Measurements from ENCODE around the gene CDH13. TPM values are rescaled to one million over a fixed set of nuclear protein-coding genes. Genes with fewer than 3 reads are reported as not detected.

Gene CDH13
- total and polyA plus RNA-seq, 10 of the 15 experiments (the other 5 are each of a cell fraction or from before 2014, with no cell fraction given): under 0.01 to 0.05 TPM; not detected in 8

DNA sequence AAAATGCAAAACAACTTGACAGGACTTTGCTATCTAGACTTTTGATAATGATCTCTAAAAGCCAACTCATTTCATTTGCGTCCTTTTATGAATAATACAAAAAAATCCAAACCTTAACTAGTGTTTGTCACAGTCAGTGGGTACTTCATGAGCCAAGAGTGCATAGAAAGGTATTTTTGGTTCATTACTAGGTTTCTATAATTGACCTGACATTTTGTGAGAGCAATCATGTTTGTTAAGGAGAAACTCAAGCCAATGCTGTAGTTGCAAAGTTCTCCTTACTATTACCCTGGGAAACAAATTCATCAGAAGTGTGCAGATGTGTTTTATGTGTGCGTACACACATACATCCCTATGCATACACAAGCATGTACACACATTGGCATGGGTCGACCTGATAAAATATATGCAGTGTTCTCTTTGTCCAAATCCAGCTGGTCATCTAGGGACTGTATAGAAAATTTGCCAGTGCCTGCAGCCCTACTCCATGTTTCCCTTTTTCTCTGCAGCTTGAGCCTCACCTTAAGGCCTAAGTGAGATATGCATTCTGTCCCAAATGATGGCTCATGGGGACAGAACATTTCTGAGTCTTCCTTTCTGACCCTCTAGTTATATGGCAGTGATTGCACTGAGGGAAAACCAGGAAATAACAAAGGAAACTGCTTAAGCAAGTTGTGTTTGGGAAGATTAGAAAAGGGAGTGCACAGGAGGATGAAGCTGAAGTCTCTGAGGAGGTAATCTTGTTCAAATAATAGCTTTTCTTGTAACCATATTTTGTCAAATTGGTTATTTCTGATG lies 128.1 kb downstream of the CDH13 start:
- CTCF ChIA-PET: interaction anchor here (1.3 kb wide), 1 partner anchor 460 kb away, joined by 3 read pairs; no protein-coding TSS in a partner anchor
- 31% methylated on average over 3 of the region's 3 CpGs for WGBS (ENCODE audit: insufficient coverage, insufficient replicate concordance, low lambda C conversion rate, missing lambda C conversion rate)

More for the DNA sequence above, 128.1 kb downstream of the CDH13 start:
- no peaks in the 10 kb centered on the region for H3K79me2 ChIP-seq (ENCODE audit: control insufficient read depth, insufficient read depth, low read length)
- no peak overlapping the region for H3K27ac ChIP-seq (ENCODE audit: control insufficient read depth, insufficient read depth)
- BruUV-seq (replicated peaks): no TSS peak
- in situ Hi-C loops (cut with MboI) (no loop called here), intact Hi-C loops (cut with micrococcal nuclease; ENCODE audit: unreplicated experiment) (no loop called here)
- ChIA-PET POLR2A (no interaction called here), SMC1A (ENCODE audit: uncharacterized antibody, unreplicated experiment) (no interaction called here), RAD21 (ENCODE audit: unreplicated experiment) (no interaction called here)
- H4K20me1 ChIP-seq (ENCODE audit: control insufficient read depth, insufficient read depth): no peaks in the 10 kb centered on the region
- H3K4me2 ChIP-seq (ENCODE audit: control insufficient read depth, insufficient read depth): no peak overlapping the region
- no peak overlapping the region for H3K4me3 ChIP-seq
- H3K36me3 ChIP-seq (ENCODE audit: control insufficient read depth in 2 of 2, insufficient read depth in 2 of 2, low read length in 1 of 2): no peaks in the 10 kb centered on the region
- H2AFZ ChIP-seq (ENCODE audit: control insufficient read depth, low read depth, low read length): no peak overlapping the region
- no peak for DNase-seq (ENCODE audit: low read depth, low spot score)
- ATAC-seq: no peak
- no peaks in the 10 kb centered on the region for H3K4me1 ChIP-seq (ENCODE audit: control insufficient read depth, insufficient read depth, low read length)
- FAIRE-seq: no peak
- H3K9ac ChIP-seq (ENCODE audit: control insufficient read depth, insufficient read depth, low read length): no peak overlapping the region
- TF ChIP-seq SMAD1 (IDR thresholded peaks at IDR 0.05; ENCODE audit: low read depth, partially characterized antibody) (no peak), BCL11A (IDR thresholded peaks at IDR 0.05; ENCODE audit: low read depth, low read length) (no peak), IRF4 (IDR thresholded peaks at IDR 0.05; ENCODE audit: low read depth, low read length) (no peak), RFX5 (IDR thresholded peaks at IDR 0.05; ENCODE audit: low read depth, low read length) (no peak), JUNB (IDR thresholded peaks at IDR 0.05) (no peak), MYB (IDR thresholded peaks at IDR 0.05; ENCODE audit: borderline replicate concordance, low read depth, low read length) (no peak), EED (IDR thresholded peaks at IDR 0.05; ENCODE audit: low read depth) (no peak), SMC3 (IDR thresholded peaks at IDR 0.05; ENCODE audit: borderline replicate concordance, low read length) (no peak), CHD4 (IDR thresholded peaks at IDR 0.05) (no peak), POLR2AphosphoS2 (IDR thresholded peaks at IDR 0.05; ENCODE audit: low read depth, low read length) (no peak), ZZZ3 (IDR thresholded peaks at IDR 0.05; ENCODE audit: control insufficient read depth, insufficient read length, low read depth) (no peak), NFXL1 (IDR thresholded peaks at IDR 0.05; ENCODE audit: borderline replicate concordance) (no peak), PAX5 (IDR thresholded peaks at IDR 0.05; ENCODE audit: borderline replicate concordance, low read depth, low read length) (no peak), TCF3 (IDR thresholded peaks at IDR 0.05; ENCODE audit: borderline replicate concordance, insufficient read depth, low read depth, low read length) (no peak), ZNF622 (IDR thresholded peaks at IDR 0.05) (no peak)
- TF ChIP-seq, protein P1, sequence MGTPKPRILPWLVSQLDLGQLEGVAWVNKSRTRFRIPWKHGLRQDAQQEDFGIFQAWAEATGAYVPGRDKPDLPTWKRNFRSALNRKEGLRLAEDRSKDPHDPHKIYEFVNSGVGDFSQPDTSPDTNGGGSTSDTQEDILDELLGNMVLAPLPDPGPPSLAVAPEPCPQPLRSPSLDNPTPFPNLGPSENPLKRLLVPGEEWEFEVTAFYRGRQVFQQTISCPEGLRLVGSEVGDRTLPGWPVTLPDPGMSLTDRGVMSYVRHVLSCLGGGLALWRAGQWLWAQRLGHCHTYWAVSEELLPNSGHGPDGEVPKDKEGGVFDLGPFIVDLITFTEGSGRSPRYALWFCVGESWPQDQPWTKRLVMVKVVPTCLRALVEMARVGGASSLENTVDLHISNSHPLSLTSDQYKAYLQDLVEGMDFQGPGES (IDR thresholded peaks at IDR 0.05): no peak
- TF ChIP-seq, protein P2, sequence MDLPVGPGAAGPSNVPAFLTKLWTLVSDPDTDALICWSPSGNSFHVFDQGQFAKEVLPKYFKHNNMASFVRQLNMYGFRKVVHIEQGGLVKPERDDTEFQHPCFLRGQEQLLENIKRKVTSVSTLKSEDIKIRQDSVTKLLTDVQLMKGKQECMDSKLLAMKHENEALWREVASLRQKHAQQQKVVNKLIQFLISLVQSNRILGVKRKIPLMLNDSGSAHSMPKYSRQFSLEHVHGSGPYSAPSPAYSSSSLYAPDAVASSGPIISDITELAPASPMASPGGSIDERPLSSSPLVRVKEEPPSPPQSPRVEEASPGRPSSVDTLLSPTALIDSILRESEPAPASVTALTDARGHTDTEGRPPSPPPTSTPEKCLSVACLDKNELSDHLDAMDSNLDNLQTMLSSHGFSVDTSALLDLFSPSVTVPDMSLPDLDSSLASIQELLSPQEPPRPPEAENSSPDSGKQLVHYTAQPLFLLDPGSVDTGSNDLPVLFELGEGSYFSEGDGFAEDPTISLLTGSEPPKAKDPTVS (IDR thresholded peaks at IDR 0.05; ENCODE audit: low read depth, low read length): no peak
- TF ChIP-seq, protein P3, sequence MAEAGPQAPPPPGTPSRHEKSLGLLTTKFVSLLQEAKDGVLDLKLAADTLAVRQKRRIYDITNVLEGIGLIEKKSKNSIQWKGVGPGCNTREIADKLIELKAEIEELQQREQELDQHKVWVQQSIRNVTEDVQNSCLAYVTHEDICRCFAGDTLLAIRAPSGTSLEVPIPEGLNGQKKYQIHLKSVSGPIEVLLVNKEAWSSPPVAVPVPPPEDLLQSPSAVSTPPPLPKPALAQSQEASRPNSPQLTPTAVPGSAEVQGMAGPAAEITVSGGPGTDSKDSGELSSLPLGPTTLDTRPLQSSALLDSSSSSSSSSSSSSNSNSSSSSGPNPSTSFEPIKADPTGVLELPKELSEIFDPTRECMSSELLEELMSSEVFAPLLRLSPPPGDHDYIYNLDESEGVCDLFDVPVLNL (IDR thresholded peaks at IDR 0.05; ENCODE audit: low read depth, low read length): no peak
- TF ChIP-seq, protein P4, sequence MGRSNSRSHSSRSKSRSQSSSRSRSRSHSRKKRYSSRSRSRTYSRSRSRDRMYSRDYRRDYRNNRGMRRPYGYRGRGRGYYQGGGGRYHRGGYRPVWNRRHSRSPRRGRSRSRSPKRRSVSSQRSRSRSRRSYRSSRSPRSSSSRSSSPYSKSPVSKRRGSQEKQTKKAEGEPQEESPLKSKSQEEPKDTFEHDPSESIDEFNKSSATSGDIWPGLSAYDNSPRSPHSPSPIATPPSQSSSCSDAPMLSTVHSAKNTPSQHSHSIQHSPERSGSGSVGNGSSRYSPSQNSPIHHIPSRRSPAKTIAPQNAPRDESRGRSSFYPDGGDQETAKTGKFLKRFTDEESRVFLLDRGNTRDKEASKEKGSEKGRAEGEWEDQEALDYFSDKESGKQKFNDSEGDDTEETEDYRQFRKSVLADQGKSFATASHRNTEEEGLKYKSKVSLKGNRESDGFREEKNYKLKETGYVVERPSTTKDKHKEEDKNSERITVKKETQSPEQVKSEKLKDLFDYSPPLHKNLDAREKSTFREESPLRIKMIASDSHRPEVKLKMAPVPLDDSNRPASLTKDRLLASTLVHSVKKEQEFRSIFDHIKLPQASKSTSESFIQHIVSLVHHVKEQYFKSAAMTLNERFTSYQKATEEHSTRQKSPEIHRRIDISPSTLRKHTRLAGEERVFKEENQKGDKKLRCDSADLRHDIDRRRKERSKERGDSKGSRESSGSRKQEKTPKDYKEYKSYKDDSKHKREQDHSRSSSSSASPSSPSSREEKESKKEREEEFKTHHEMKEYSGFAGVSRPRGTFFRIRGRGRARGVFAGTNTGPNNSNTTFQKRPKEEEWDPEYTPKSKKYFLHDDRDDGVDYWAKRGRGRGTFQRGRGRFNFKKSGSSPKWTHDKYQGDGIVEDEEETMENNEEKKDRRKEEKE (IDR thresholded peaks at IDR 0.05): no peak
- no peaks in the 10 kb centered on the region for H3K27me3 ChIP-seq (replicated peaks in 1 of 2; ENCODE audit: control insufficient read depth in 2 of 2, insufficient read depth in 2 of 2, low read length in 1 of 2)
- no peaks in the 10 kb centered on the region for H3K9me3 ChIP-seq (replicated peaks; ENCODE audit: control insufficient read depth, insufficient read depth, low read length)
